ENCODE measurements around the gene CAPRIN2. TPM values are rescaled to one million over a fixed set of nuclear protein-coding genes. Genes with fewer than 3 reads are reported as not detected.
A peak's percentile ranks its signal among the peaks of the same experiment; 100 is the strongest.

Gene CAPRIN2
- total and polyA plus RNA-seq, 7 donors: 4.9 to 17.7 (median 11.1) TPM

DNA sequence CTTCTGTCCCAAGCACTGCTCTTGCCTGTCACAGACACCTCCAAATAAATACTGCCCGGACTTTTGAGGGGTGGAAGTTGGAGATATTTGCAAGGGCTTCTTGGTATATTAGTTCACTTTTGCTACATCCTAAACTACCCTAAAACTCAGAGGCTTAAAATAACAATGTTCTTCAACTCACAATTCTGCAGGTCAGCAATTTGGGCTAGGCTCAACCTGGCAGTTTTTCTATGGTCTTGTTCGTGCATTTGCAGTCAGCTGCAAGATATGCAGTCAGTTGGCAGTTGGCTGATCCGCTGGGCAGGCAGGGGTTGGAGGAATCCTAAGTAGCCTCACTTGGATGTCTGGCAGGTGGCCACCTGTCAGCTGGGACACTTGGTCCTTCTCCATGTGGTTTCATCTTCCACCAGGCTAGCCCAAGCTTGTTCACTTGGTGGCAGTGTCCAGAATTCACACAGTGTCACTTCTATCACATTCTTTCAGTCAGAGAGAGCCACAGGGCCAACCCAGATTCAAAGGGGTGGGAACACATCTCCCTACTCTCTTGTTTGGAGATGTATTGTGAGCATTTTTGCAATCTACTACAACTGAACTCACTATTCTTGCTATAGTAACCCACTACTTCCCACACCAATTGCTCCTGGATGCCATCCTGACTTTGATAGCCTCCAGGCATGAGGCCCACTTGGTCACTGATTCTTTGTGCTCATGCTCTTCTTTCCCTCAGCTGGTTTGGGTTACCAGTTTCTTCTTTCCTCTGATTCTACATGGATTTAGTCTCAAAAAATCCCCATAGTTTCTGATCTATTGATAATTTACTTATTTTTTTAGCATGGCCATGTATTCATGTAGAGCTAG is 27.8 kb upstream of the CAPRIN2 start:
- Histone ChIP-seq H3K27ac (peak overlapping the region; percentile 86), H3K9me3 (no peaks in the 10 kb centered on the region), H3K27me3 (ENCODE audit: insufficient read depth in 3 of 3, low read length in 2 of 3) (no peaks in the 10 kb centered on the region), H3K4me1 (peaks cover 17% of the 10 kb centered on the region), H3K36me3 (ENCODE audit: insufficient read depth in 1 of 2, low read depth in 1 of 2) (no peaks in the 10 kb centered on the region), H3K4me3 (no peak overlapping the region)
- peak; percentile 58 to 88 for DNase-seq
- peak; percentile 98 to 99 (median 98) for ATAC-seq
- intact Hi-C loops (cut with DNase I): no loop called here
- TF ChIP-seq, protein P1, sequence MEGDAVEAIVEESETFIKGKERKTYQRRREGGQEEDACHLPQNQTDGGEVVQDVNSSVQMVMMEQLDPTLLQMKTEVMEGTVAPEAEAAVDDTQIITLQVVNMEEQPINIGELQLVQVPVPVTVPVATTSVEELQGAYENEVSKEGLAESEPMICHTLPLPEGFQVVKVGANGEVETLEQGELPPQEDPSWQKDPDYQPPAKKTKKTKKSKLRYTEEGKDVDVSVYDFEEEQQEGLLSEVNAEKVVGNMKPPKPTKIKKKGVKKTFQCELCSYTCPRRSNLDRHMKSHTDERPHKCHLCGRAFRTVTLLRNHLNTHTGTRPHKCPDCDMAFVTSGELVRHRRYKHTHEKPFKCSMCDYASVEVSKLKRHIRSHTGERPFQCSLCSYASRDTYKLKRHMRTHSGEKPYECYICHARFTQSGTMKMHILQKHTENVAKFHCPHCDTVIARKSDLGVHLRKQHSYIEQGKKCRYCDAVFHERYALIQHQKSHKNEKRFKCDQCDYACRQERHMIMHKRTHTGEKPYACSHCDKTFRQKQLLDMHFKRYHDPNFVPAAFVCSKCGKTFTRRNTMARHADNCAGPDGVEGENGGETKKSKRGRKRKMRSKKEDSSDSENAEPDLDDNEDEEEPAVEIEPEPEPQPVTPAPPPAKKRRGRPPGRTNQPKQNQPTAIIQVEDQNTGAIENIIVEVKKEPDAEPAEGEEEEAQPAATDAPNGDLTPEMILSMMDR (IDR thresholded peaks at IDR 0.05): peak; percentile 5
- WGBS, 3 donors: 20 to 32% (median 24%) methylated on average over 3 of the region's 3 CpGs

DNA sequence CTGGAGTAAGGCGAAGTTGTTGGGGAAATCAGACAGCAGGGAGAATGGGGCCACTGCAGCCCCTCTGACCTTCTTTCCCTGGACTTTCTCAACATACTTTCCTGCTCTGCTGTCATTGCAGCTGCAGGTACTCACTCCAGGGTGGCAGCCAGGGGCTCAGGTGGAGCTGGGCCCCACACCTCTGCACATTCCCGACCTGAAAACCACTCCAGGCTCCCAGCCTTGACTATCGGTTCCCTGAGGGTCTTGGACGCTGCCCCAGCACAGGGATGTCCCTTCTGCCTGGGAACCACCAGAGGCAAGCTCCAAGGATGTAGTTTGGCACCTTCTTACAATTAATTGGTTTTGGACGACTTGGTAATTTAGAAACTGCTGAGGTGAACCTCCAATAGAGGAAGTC is 24.8 kb upstream of the CAPRIN2 start:
- intact Hi-C loops (cut with DNase I): no loop called here
- Histone ChIP-seq H3K4me3 (no peak overlapping the region), H3K27me3 (ENCODE audit: insufficient read depth in 3 of 3, low read length in 2 of 3) (no peaks in the 10 kb centered on the region), H3K4me1 (peaks cover 17% of the 10 kb centered on the region), H3K9me3 (no peaks in the 10 kb centered on the region), H3K36me3 (ENCODE audit: insufficient read depth in 1 of 2, low read depth in 1 of 2) (no peaks in the 10 kb centered on the region), H3K27ac (no peak overlapping the region)
- 92 to 95% (median 93%) methylated on average over 5 of the region's 5 CpGs for WGBS, 3 donors
- DNase-seq (no peak), ATAC-seq (no peak)
- TF ChIP-seq, protein P1 (IDR thresholded peaks at IDR 0.05): no peak

DNA sequence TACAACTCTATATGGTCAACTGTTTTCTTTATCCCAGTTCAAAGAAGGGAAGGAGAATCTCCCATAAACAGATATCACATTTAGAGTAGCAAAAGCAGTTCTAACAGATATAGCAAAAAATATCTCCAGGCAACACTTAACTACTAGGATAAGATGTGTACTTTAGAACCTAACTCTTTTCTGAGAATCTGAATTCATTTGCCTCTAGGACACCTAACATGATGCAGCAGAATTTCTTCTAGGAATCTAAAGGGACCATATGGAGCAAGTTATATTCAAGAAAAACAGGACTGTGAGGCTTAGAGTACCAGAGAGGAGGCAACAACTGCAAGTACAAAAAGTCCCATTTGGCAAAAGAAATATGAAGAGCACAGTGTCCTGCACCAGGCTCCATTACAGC is 24.4 kb upstream of the CAPRIN2 start:
- TF ChIP-seq, protein P1 (IDR thresholded peaks at IDR 0.05): no peak
- H3K36me3 ChIP-seq (ENCODE audit: insufficient read depth in 1 of 2, low read depth in 1 of 2): no peaks in the 10 kb centered on the region
- intact Hi-C loops (cut with DNase I): no loop called here
- ATAC-seq (no peak), DNase-seq (no peak)
- H3K4me1 ChIP-seq: peaks cover 17% of the 10 kb centered on the region
- no peak overlapping the region for H3K27ac ChIP-seq
- H3K9me3 ChIP-seq: no peaks in the 10 kb centered on the region
- H3K4me3 ChIP-seq: no peak overlapping the region
- no peaks in the 10 kb centered on the region for H3K27me3 ChIP-seq (ENCODE audit: insufficient read depth in 3 of 3, low read length in 2 of 3)

DNA sequence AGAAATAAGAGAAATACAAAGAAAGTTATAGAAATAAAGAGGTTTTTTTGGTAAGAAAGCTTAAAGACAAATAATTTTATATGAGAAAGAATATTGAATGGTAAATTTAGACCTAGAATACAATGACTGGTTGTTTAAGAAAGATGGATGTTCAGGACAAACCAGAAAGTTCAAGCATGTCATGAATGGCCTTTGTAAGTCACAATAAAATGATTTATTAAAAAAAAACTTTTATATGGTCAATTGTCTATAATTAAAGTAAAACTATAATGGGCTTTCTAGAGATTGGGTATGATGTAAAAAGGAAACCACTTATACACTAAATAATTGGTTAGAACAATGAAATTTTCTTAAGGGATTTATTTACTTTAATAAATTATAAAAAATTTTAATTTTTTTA is 19.8 kb upstream of the CAPRIN2 start:
- DNase-seq: no peak
- H3K27me3 ChIP-seq (ENCODE audit: insufficient read depth in 3 of 3, low read length in 2 of 3): no peaks in the 10 kb centered on the region
- TF ChIP-seq, protein P1 (IDR thresholded peaks at IDR 0.05): no peak
- no peaks in the 10 kb centered on the region for H3K36me3 ChIP-seq (ENCODE audit: insufficient read depth in 1 of 2, low read depth in 1 of 2)
- no peak for ATAC-seq
- no peak overlapping the region for H3K27ac ChIP-seq
- no peak overlapping the region for H3K4me3 ChIP-seq
- intact Hi-C loops (cut with DNase I): no loop called here
- no peaks in the 10 kb centered on the region for H3K4me1 ChIP-seq
- no peaks in the 10 kb centered on the region for H3K9me3 ChIP-seq

DNA sequence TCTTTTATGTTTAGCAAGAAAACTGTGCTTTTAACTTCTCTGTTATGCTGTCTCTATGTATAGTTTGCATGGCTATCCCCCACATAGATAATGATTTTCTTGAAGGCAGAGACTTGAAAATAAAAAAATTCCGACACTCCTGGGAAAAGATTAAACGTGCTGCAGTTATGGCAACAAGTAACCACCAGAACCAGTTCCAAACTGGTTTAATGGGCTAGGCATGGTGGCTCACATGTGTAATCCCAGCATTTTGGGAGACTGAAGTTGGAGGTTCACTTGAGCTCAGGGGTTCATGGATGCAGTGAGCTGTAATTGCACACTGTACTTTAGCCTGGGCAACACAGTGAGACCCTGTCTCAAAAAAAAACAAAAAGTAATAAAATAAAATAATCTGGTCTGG is 15.1 kb upstream of the CAPRIN2 start:
- TF ChIP-seq, protein P1 (IDR thresholded peaks at IDR 0.05): no peak
- intact Hi-C loops (cut with DNase I): no loop called here
- 67 to 75% (median 74%) methylated on average over 2 of the region's 2 CpGs for WGBS, 3 donors

More for the DNA sequence above, 15.1 kb upstream of the CAPRIN2 start:
- Histone ChIP-seq H3K9me3 (no peaks in the 10 kb centered on the region), H3K27ac (no peak overlapping the region), H3K27me3 (ENCODE audit: insufficient read depth in 3 of 3, low read length in 2 of 3) (no peaks in the 10 kb centered on the region), H3K4me1 (no peaks in the 10 kb centered on the region), H3K4me3 (no peak overlapping the region), H3K36me3 (ENCODE audit: insufficient read depth in 1 of 2, low read depth in 1 of 2) (no peaks in the 10 kb centered on the region)
- ATAC-seq: no peak
- DNase-seq: no peak
